Measurements from ENCODE around the gene FAM20A. TPM values are rescaled to one million over a fixed set of nuclear protein-coding genes. Genes with fewer than 3 reads are reported as not detected.

Gene FAM20A
- total RNA-seq, 1 experiment from 2014 or later = 0.11 TPM

DNA sequence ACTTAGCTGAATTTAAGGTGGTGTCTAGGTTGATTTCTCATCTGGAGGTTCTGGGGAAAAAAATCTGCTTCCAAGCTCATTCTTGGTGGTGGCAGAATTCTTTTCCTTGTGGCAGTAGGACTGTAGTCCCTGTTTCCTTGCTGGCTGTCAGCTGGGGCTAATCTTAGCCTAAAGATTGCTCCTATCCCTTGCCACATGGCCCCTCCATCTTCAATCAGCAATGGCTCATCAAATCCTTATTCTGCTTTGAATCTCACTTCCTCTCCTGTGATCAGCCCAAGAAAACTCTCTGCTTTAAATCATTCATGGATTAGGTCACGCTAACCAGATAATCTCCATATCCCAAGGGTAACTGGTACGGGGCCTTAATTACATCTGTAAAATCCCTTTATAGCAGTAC lies 6.6 kb downstream of the FAM20A start:
- Histone ChIP-seq H3K4me2 (ENCODE audit: low read length) (no peak overlapping the region), H3K36me3 (ENCODE audit: low read depth, low read length) (no peaks in the 10 kb centered on the region), H3K9me3 (ENCODE audit: low read length) (no peaks in the 10 kb centered on the region), H4K20me1 (ENCODE audit: low read length) (no peaks in the 10 kb centered on the region), H3K4me1 (ENCODE audit: insufficient read depth, low read length) (peaks cover 3% of the 10 kb centered on the region; the same call in 1 of the 2 replicates), H3K27me3 (ENCODE audit: low read length) (no peaks in the 10 kb centered on the region), H3F3A (ENCODE audit: low read length, unreplicated experiment) (no peaks in the 10 kb centered on the region), H3K79me2 (ENCODE audit: low read length) (no peaks in the 10 kb centered on the region), H2AFZ (ENCODE audit: low read length) (no peak overlapping the region), H3K9ac (ENCODE audit: low read length) (no peak overlapping the region), H3K4me3 (ENCODE audit: low read length) (no peak overlapping the region), H3K27ac (ENCODE audit: low read length) (no peak overlapping the region), H3K9me2 (replicated peaks; ENCODE audit: low read length) (no peaks in the 10 kb centered on the region)
- POLR2A ChIA-PET (ENCODE audit: unreplicated experiment) = no interaction called here
- CTCF ChIA-PET = no interaction called here
- ATAC-seq (no peak), DNase-seq (no peak)
- no peak for TF ChIP-seq EZH2phosphoT487 (IDR thresholded peaks at IDR 0.05; ENCODE audit: borderline replicate concordance, low read length)
- no peak for TF ChIP-seq EZH2 (IDR thresholded peaks at IDR 0.05; ENCODE audit: low read length, unreplicated experiment)
- intact Hi-C loops (cut with micrococcal nuclease) = no loop called here
- BruUV-seq (replicated peaks) = no TSS peak

DNA sequence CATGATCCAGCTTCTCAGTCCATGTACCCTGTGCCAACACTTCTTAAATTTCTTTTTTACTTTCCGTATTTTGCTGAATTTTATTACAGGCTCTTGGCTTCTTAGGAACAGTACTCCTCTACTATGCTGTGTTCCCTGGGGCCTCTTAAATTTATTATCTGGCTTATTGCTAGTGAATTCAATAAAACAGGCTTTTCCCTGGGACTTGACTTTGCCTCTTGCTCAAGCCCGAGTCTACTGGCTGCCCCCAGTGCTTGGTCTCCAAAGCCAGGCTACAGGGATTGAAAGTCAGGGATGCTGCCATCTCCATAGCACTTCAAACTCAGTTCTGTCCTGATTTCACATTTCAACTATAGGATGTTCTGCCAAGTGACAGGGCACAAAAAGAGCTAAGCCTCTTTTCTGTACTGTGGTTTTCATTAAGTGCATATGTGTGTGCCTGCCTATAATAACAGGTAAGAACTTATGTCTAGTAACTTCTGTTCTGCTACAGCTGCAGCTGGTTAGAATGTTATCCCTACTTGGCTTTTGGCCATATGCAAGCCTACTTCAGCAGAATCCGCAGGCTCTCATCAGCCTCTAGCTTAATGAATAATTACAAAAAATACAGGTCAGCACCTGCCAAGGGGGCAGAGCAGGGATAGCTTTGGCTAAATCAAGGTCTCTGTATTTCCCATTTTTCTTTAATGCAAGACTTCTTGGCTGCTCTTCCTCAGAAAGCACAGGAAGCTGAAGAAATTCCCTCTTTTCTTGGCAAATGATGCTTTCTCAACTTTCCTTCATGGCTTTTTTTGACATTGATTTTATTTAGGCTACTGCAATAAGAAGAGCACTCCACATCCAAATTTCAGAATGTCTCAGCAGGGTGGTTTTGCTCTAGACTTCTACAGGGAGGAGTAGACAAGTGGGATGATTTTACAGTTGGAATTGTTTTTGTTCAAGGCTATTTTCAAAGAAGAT lies 8.2 kb downstream of the FAM20A start:
- no peaks in the 10 kb centered on the region for H3K9me3 ChIP-seq (ENCODE audit: low read length)
- intact Hi-C loops (cut with micrococcal nuclease) = no loop called here
- ATAC-seq = no peak

DNA sequence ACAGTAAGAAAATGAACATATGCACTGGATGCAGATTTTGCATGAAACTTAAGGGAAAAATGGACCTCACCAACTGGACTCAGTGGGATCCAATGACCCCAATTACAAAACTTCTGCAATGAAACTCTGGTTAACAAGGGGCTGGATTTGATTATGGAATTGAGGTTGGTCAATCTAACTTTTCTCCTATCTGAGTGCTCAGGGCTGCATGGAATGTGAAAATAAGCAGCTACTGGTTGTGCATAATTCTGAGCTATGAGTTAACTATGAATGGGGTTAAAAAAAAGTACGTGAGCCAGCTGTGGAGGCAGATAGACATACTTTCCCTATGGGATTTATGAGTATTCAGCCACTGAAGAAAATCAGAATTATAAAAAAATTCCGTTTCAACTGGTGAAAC lies 9.2 kb downstream of the FAM20A start:
- no peaks in the 10 kb centered on the region for H4K20me1 ChIP-seq (ENCODE audit: low read length)
- POLR2A ChIA-PET (ENCODE audit: unreplicated experiment) = no interaction called here
- no peaks in the 10 kb centered on the region for H3K4me1 ChIP-seq (ENCODE audit: insufficient read depth, low read length)
- no peak overlapping the region for H3K9ac ChIP-seq (ENCODE audit: low read length)
- H3K9me3 ChIP-seq (ENCODE audit: low read length) = no peaks in the 10 kb centered on the region
- no TSS peak for BruUV-seq (replicated peaks)
- ATAC-seq (no peak), DNase-seq (no peak)
- no peaks in the 10 kb centered on the region for H3K9me2 ChIP-seq (replicated peaks; ENCODE audit: low read length)
- no peaks in the 10 kb centered on the region for H3K36me3 ChIP-seq (ENCODE audit: low read depth, low read length)
- H3K79me2 ChIP-seq (ENCODE audit: low read length) = no peaks in the 10 kb centered on the region
- peak overlapping the region; percentile 53 for H2AFZ ChIP-seq (ENCODE audit: low read length)
- H3F3A ChIP-seq (ENCODE audit: low read length, unreplicated experiment) = no peaks in the 10 kb centered on the region
- H3K4me3 ChIP-seq (ENCODE audit: low read length) = peak overlapping the region; percentile 31; the same call in 1 of the 2 replicates
- no peak overlapping the region for H3K27ac ChIP-seq (ENCODE audit: low read length)
- intact Hi-C loops (cut with micrococcal nuclease) = no loop called here
- CTCF ChIA-PET = no interaction called here
- H3K4me2 ChIP-seq (ENCODE audit: low read length) = peak overlapping the region; percentile 27; the same call in 1 of the 2 replicates
- no peaks in the 10 kb centered on the region for H3K27me3 ChIP-seq (ENCODE audit: low read length)
- TF ChIP-seq EZH2 (IDR thresholded peaks at IDR 0.05; ENCODE audit: low read length, unreplicated experiment) = no peak
- no peak for TF ChIP-seq EZH2phosphoT487 (IDR thresholded peaks at IDR 0.05; ENCODE audit: borderline replicate concordance, low read length)
- TF ChIP-seq, protein P1, sequence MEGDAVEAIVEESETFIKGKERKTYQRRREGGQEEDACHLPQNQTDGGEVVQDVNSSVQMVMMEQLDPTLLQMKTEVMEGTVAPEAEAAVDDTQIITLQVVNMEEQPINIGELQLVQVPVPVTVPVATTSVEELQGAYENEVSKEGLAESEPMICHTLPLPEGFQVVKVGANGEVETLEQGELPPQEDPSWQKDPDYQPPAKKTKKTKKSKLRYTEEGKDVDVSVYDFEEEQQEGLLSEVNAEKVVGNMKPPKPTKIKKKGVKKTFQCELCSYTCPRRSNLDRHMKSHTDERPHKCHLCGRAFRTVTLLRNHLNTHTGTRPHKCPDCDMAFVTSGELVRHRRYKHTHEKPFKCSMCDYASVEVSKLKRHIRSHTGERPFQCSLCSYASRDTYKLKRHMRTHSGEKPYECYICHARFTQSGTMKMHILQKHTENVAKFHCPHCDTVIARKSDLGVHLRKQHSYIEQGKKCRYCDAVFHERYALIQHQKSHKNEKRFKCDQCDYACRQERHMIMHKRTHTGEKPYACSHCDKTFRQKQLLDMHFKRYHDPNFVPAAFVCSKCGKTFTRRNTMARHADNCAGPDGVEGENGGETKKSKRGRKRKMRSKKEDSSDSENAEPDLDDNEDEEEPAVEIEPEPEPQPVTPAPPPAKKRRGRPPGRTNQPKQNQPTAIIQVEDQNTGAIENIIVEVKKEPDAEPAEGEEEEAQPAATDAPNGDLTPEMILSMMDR (conservative IDR thresholded peaks at IDR 0.05; ENCODE audit: low read depth, low read length) = no peak

More for the DNA sequence above, 8.2 kb downstream of the FAM20A start:
- no peak overlapping the region for H3K4me3 ChIP-seq (ENCODE audit: low read length)
- no peak for DNase-seq
- no peak overlapping the region for H3K9ac ChIP-seq (ENCODE audit: low read length)
- ChIA-PET POLR2A (ENCODE audit: unreplicated experiment) (no interaction called here), CTCF (no interaction called here)
- H3K27me3 ChIP-seq (ENCODE audit: low read length) = no peaks in the 10 kb centered on the region
- H2AFZ ChIP-seq (ENCODE audit: low read length) = no peak overlapping the region
- no peak overlapping the region for H3K27ac ChIP-seq (ENCODE audit: low read length)
- no peaks in the 10 kb centered on the region for H4K20me1 ChIP-seq (ENCODE audit: low read length)
- no peaks in the 10 kb centered on the region for H3F3A ChIP-seq (ENCODE audit: low read length, unreplicated experiment)
- no peaks in the 10 kb centered on the region for H3K36me3 ChIP-seq (ENCODE audit: low read depth, low read length)
- BruUV-seq (replicated peaks) = no TSS peak
- TF ChIP-seq EZH2phosphoT487 (IDR thresholded peaks at IDR 0.05; ENCODE audit: borderline replicate concordance, low read length) = no peak
- TF ChIP-seq, protein P1 (conservative IDR thresholded peaks at IDR 0.05; ENCODE audit: low read depth, low read length) = no peak
- TF ChIP-seq EZH2 (IDR thresholded peaks at IDR 0.05; ENCODE audit: low read length, unreplicated experiment) = no peak
- no peaks in the 10 kb centered on the region for H3K79me2 ChIP-seq (ENCODE audit: low read length)
- H3K9me2 ChIP-seq (replicated peaks; ENCODE audit: low read length) = no peaks in the 10 kb centered on the region
- H3K4me2 ChIP-seq (ENCODE audit: low read length) = no peak overlapping the region
- H3K4me1 ChIP-seq (ENCODE audit: insufficient read depth, low read length) = no peaks in the 10 kb centered on the region
